Posterior cingulate gyrus (tissue), 11 donors: ENCODE results near the gene TMEM222.
"Not testable (repeated sequence)": the region's sequence is repeated elsewhere in the genome, so short reads cannot be mapped to it uniquely, and the experiment has no call there.

Experiments
- DNase-seq, 10 donors: peaks; one replicate each; pipeline versions ENCODE4 v3.0.0 to v3.0.0-alpha.2; 2020 to 2021; ENCODE audit warnings: mixed read lengths in 3 of 10
- intact Hi-C: fragments of 100-400 bp; cut with DNase I; formaldehyde crosslinking; loops from one replicate; pipeline ENCODE4 v1.15.1; 2023

The TMEM222 gene

DNA sequence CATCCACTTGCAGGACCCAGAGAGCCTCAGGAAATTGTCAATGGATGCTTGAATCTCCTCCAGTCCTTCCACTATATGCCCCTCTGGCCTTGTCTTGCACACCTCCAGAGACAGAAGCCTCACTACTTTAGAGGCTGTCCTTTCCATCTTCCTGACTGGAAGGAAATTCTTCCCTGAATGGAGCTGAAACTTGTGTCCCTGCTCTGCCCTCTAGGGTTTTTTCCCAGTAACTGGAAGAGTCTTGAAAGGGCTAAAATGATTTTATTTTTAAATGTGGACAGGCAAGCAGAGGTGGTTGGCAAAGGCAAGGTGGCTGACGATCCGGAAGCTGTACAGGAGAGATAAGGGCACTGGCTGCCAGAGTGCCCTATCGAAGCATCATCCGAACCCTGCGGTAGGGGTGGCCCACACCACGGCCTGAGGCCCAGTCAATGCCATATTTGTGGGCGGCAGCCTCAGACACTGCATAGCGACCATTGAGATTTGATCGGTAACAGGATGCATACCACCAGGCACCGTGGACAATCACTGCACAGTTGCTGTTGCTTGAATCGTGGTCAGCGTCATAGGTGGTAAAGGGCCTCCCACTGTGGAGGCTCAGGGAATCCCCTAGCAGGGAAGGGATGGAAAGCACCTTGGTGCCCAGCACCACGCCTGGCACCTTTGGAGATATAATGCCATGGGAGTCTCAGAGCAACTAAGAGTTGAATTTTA, 47.1 kb downstream of the TMEM222 start:
- intact Hi-C loops, result no loop called here

DNA sequence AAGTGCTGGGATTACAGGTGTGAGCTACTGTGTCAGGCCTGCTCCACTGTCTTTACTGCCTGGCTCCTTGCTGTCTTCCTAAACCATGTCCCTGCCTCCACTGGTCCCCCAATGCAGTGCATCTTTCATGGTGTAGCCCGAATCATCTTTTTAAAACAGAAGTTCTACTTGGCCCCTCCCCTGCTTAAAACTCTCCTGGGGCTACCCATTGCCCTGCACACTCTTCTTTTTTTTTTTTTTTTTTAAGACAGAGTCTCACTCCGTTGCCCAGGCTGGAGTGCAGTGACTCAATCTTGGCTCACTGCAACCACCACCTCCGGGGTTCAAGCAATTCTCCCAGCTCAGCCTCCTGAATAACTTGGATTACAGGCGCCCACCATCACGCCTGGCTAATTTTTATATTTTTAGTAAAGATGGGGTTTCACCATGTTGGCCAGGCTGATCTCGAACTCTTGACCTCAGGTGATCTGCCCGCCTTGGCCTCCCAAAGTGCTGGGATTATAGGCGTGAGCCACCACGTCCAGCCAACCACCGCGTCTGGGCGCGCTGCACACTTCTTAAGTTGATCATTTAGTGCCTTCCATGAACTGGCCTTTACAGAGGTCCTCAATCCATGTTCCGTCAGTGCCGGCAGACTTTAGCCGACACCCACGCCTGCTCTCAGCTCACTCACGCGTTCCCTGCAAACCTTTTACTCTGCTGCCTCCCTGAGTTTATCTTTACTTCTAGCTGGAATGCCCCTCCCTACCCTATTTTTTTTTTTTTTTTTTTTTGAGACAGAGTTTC, 50.3 kb downstream of the TMEM222 start:
- intact Hi-C loops, result no loop called here

More for the DNA sequence above, 47.1 kb downstream of the TMEM222 start:
- DNase-seq, result peak in 1 of 10 donors; percentile 40

DNA sequence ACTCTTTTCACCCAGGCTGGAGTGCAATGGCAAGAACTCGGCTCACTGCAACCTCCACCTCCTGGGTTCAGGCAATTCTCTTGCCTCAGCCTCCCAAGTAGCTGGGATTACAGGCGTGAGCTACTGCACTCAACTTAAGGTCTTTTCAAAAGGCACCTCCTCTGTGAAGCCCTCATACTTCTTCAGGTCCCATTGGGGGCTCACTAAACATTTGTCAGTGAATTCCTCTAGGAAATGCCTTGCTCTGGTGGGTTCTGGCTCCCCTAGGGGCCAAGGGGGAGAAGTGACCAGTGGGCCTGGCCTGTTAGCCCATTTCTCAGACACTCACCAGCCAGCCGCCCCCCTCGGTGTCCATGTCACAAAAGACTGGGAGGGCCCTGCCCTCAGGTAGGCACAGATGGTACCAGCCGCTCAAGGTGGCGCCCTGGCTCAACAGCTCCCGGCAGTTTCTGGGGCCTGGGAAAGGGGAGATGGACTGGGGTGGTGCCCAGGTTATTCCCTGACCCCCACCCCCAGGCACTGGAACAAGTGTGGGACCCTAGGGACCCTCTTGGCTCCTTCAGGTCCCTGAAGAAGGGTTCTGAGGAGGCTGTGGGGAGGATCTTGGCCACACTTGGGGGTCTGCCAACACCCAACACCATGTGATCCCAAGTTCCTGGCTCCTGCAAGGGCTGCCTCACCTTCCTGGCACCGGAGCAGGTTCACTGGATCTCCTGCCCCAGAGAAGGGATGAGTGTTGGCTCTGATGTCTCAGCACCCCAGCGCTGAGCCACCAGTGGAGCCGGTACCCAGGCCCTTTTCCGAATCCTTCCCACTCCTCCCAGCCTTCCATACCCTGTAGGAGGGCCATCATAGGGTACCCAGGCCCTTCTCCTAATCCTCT, 51.1 kb downstream of the TMEM222 start:
- peak in 1 of 10 donors; percentile 40 for DNase-seq
- intact Hi-C loops, result no loop called here

More for the DNA sequence above, 50.3 kb downstream of the TMEM222 start:
- DNase-seq, result no peak

DNA sequence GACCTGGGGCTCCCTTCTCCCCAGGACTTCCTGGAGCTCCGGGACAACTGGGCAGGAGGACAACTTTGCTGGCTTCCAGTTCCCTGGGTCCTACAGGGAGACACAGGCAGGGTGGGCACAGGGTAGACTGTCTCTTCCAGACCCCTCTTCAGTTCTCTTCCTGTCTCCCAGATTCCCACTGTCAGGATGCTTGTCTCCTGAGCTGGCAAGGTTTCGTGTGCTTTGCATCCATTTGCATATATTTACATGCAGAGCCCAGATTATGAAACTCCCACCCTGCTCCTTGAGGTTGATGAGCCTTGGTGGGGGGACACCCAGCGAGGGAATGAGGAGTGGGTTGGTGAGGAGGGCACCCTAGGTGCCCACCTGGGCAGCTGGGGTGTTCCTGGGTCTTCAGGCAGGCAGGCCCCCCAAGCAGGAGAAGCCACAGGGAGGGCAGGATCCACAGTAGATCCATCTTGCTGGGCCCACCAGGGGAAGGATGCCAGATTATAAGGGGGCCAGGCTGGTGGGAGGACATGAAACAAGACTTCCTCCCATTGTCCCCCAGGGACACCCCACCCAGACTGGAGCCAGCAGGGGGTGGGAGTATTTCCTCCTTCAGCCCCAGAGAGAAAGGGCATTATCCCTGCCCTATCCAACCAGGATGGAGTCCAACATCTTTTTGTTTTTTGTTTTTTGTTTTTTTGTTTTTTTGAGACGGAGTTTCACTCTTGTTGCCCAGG, 52.6 kb downstream of the TMEM222 start, which contains the start of gene FCN3:
Gene FCN3, minus strand, starts transcription at position 463 of the 725 bp plus-strand sequence. Its CDS starts 6 bp downstream, at position 457.
- intact Hi-C loops, result no loop called here
- peak in 1 of 10 donors; percentile 19 for DNase-seq

DNA sequence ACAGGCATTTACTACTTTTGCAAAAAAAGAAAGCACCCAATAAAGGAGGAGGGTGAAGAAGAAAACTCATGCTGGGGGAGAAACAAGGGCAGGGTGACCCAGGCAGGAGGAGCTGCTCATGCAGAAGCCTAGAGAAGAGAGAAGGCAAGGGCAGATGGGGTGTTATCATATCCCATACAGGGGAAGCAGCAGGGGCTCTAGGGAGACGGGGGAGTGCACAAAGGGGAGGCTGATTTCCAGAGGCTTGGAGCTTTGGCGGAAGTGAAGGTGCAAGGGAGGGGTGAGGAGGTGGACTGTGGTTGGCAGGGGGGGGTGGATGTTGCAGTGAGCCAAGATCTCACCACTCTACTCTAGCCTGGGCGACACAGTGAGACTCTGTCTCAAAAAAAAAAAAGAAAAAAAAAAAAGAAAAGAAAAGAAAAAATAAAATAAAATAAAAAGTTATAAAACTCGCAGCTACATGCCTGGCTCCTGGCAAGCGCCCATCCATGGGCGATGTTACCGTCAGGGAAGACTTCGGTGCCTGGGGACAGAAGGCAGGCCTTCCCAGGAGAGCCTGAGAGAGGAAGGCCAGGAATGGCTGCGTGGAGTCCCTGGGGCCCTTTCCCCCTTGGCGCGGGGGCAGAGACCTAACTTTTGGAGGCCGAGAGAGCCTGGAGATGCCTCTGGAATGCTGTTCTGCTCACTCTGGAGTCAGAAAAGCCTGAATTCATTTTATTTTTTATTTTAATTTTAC, 56.0 kb downstream of the TMEM222 start:
- peak in 1 of 10 donors; percentile 59 for DNase-seq
- intact Hi-C loops, result no loop called here

DNA sequence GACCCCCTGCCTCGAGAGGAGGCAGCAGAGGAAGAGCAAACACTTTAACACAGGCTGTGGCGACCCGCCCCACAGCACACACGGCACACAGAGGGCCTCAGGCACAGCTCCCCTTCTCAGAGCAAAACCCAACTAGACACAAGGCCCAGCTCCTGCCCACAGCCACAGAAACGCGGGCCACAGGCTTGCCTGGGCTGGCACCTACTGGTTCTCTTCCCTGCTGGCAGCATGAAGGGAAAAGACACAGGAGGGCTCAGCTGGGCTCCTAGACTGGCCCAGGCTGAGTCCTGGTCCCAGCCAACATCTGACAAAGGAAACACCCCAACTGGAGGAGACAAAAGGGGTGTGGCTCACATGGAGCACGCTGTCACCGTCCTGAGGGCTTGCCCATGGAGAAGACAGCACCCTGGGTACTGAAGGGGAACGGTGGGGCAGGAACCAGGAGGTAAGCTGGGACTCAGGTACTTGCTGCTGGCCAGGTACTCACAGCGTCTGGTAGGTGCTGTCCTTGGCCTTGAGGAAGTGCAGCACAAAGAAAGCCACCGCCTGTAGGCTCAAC, 57.7 kb downstream of the TMEM222 start:
- peak in 1 of 10 donors; percentile 52 for DNase-seq
- intact Hi-C loops, result loop anchor here (10.0 kb wide), 1 partner anchor 45 kb away; no protein-coding TSS in a partner anchor

DNA sequence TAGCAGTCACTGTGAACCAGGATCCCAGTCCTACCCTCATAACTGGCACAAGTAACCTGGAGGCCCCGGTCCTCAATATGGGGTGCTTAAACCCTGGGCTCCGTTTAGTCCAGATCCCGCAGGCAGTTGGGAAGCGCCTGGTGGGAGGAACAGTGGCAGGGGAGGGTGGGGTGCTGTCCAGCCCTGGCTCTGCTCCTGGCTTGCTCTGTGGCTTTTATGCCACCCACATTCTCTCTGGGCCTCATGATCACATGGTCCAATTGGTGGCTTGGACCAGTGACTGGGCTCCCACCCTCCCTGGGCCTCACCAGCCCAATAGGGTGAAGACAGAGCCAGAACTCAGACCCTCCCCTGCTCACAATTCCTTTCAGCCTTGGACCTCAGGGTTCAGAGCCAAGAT, 58.3 kb downstream of the TMEM222 start:
- intact Hi-C loops, result loop anchor here (10.0 kb wide), 1 partner anchor 45 kb away; no protein-coding TSS in a partner anchor
- peak in 1 of 10 donors; percentile 16 for DNase-seq

DNA sequence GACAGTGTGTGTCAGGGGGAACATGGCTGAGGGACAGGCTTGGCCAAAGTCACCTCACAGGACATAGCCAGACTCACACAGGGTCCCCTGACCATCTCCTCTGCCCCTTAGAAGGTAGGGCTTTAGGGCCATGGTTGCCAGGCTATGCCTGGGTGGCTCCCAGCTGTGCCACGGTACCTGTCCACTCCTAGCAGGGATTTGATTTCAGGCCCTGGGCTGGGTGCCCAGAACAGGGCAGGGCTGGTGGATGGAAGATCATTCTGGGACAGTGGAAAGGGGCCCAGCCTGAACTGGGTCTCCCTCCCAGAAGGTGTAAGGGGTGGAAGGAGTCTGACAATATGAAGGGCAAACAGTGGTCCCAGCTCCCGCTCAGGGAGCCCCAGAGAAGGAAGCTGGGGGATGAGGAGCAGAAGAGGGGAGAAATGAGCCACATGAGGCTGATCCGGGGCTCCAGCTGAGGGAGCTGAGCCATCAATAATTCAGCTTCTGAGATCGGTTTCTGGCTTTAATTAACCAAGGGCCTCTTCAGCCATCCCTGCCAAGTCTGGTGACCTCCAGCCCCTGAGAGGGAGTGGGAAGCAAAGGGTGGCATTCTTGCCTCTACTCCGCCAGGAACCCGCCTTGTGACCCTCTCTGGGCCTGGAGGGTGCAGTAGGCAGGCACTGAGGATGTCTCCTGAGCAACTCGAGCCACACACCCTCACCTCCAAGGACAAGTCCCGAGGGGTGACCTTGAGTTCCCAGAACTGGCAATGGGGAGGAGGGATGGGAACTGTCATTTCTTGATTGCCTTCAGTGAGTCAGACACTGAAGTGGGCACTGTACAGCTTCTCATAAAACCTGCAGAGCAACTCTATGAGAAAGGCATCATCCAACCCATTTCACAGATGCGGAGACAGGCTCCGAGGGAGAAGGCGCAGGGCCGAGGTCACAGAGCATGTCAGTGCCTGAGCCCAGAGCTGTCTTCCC, 59.1 kb downstream of the TMEM222 start:
- intact Hi-C loops, result loop anchor here (10.0 kb wide), 1 partner anchor 46 kb away; no protein-coding TSS in a partner anchor
- peak in 1 of 10 donors; percentile 45 for DNase-seq

DNA sequence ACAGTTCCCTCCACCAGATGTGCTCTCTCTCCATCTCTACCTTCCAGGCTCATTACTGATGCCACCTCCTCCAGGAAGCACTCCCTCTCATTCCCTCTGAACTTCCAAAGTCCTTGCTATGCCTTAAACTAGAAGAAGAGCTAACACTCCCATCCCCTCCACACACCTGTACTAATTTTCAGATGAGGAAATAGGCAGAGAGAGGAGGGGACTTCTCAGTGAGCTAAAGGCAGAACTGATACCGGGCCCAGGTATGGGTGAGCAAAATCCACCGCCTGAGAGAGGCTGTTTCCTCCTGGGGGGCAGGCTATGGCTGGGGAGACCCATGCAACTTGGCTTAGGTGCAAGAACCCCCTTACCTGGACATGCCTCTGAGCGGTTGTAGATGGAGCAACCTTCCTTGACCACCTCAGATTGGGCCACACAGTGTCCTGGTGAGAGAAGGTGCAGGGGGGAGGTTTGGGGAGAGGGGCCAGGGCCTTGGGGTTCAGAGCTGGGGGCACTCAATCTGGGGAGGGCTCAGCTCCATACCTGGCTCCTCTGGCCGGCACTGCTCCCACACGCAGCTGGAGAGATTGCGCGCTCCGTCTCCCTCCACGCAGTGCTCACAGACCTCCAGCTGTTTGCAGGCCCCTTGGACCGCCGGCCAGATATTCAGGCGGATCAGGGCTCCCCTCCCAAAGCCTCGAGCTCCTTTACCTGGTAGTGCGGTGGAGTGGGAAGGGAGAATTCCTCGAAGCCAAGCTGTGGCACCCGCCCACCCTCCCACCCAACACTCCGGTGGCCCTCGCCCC, 60.2 kb downstream of the TMEM222 start:
- intact Hi-C loops, result loop anchor here (10.0 kb wide), 1 partner anchor 47 kb away; no protein-coding TSS in a partner anchor

DNA sequence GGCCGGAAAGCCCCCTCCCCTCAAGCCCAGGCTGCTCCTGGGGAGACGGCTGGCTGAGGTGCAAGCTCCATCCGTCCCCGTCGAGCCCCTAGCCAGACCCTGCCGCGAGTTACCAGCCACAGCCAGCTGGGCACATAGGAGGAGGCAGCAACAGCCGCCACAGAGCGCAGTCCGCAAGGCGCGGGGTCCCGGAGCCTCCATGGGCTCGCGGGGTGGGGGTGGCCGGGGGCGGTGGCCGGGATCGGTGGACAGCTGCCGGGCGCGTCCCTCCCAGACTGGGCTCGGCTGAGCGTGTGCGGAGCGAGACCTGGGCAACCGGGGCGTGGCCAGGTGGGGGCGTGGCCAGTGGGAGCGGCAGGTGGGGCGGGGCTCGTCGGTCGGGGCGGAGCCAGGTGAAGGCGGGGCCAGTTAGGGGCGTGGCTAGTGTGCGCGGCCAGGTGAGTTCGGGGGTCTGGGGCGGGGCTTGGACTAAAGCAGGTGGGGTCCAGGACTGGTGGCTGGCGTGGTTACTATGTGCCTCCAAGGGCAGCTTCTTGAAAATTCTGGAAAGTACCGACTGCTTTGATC, 61.2 kb downstream of the TMEM222 start, which contains the start of gene CD164L2:
Gene CD164L2, minus strand, starts transcription at position 295 of the 567 bp plus-strand sequence. Its CDS starts 94 bp downstream, at position 201.
- intact Hi-C loops, result loop anchor here (10.0 kb wide), 1 partner anchor 48 kb away; no protein-coding TSS in a partner anchor
- peak in 1 of 10 donors; percentile 73 for DNase-seq

More for the DNA sequence above, 60.2 kb downstream of the TMEM222 start:
- peak in 1 of 10 donors; percentile 21 for DNase-seq

DNA sequence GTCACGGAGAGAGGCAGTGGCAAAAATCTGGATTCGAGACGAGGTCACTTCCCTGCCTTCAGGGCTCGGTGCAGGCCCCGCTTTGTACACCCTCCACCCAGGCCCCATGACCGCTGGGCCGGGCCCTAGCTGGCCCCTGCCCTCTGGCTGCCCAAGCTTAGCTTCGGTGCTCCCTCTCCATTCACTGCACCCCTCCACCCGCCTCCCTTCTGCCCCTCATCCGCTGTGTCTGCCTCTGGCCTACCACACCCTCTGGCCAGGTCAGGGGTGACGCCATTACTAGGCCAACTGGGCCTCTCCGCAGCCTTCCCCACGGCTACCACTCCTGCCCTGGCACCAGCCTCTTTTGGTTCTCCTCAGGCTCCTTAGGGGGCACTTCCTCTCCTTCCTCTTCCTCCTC, 61.7 kb downstream of the TMEM222 start:
- DNase-seq, result no peak
- intact Hi-C loops, result loop anchor here (10.0 kb wide), 1 partner anchor 49 kb away; no protein-coding TSS in a partner anchor

DNA sequence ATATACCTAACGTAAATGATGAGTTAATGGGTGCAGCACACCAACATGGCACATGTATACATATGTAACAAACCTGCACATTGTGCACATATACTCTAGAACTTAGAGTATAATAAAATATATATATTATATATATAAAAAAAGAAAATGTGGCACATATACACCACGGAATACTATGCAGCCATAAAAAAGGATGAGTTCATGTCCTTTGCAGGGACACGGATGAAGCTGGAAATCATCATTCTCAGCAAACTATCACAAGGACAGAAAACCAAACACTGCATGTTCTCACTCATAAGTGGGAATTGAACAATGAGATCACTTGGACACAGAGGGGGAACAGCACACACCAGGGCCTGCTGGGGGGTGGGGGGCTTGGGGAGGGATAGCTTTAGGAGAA, 62.8 kb downstream of the TMEM222 start:
- DNase-seq, result not testable (repeated sequence)
- intact Hi-C loops, result loop anchor here (10.0 kb wide), 1 partner anchor 50 kb away; no protein-coding TSS in a partner anchor
